HUES48 (cell line): ENCODE measurements around the gene PLA2G6.
A peak's percentile ranks its signal among the peaks of the same experiment; 100 is the strongest.
"Not testable (repeated sequence)": the region's sequence is repeated elsewhere in the genome, so short reads cannot be mapped to it uniquely, and the experiment has no call there.

Experiments
- H3K27ac ChIP-seq: one replicate; pipeline ENCODE4 v1.7.0; 2013; ENCODE audit warnings: low read depth, low read length, inconsistent platforms
- H3K27me3 ChIP-seq: 2 replicates; pipeline ENCODE4 v1.6.1; 2013; ENCODE audit warnings: mild to moderate bottlenecking, low read length; ENCODE audit not compliant: control insufficient read depth, insufficient read depth
- H3K36me3 ChIP-seq: 2 replicates; pipeline ENCODE4 v1.6.1; 2013; ENCODE audit warnings: low read length; ENCODE audit not compliant: control insufficient read depth, insufficient read depth
- H3K4me1 ChIP-seq: 2 replicates; pipeline ENCODE4 v1.6.1; 2013; ENCODE audit warnings: mild to moderate bottlenecking, low read length; ENCODE audit not compliant: control insufficient read depth, insufficient read depth
- H3K4me3 ChIP-seq: 2 replicates; pipeline ENCODE4 v1.5.1; 2013; ENCODE audit warnings: mild to moderate bottlenecking, low read depth, low read length
- H3K9ac ChIP-seq: 2 replicates; pipeline ENCODE4 v1.6.1; 2013; ENCODE audit warnings: mild to moderate bottlenecking, low read depth, low read length, moderate library complexity
- H3K9me3 ChIP-seq: 2 replicates; pipeline ENCODE4 v1.6.1; 2013; ENCODE audit warnings: low read length; ENCODE audit not compliant: control insufficient read depth, insufficient read depth

PLA2G6 gene

DNA sequence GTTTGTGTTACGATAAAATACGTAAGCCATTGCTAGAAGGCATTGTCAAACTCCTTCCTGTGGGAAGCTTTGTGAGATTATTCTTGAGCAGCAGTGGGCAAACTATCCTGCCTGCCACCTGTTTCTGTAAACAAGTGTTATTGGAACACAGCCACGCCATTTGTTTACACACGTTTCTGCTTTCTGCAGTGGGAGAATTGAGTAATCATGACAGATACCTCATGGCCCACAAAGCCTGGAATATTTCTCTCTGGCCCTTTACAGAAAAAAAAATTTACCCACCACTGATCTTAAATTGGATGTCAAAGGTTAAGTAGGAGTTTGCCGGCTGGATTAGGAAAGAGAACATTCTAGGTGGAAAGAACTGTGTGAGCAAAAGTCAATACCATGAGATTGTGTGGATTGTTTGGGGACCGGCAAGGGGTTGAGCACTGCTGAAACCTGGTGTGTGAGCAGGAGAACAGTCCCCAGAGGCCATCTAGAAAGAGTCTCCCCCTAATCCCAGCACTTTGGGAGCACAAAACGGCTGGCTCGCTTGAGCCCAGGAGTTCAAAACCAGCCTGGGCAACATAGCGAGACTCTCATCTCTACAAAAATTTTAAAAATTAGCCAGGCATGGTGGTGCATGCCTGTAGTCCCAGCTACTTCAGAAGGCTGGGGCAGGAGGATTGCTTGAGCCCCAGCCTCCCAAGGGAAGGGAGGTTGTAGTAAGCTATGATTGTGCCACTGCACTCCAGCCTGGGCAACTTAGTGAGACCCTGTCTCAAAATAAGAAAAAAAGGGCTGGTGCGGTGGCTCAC lies 6.0 kb upstream of the PLA2G6 start:
- Histone ChIP-seq H3K9me3 (no peaks in the 10 kb centered on the region), H3K27me3 (peaks cover 8% of the 10 kb centered on the region), H3K4me1 (no peaks in the 10 kb centered on the region), H3K9ac (no peak overlapping the region), H3K27ac (no peak overlapping the region), H3K36me3 (no peaks in the 10 kb centered on the region), H3K4me3 (no peak overlapping the region)

DNA sequence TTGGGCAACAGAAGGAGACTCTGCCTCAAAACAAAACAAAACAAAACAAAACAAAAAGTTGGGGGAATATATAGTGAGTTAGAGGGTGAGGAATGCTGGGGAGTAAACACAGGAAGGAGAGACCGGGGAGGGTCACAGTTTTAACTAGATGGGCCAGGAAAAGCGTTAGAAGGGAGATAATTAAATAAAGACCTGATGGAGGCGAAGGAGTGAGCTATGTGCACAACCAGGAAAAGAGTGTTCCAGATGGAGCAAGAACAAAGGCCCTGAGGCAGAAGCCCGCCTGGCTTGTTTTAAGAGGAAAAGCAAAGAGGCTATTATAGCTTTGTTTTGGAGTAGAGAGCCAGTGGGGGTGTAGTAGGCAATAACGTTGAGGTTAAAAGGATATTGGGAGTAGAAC lies 4.8 kb upstream of the PLA2G6 start:
- Histone ChIP-seq H3K4me3 (no peak overlapping the region), H3K4me1 (peaks cover 4% of the 10 kb centered on the region), H3K27ac (no peak overlapping the region)

DNA sequence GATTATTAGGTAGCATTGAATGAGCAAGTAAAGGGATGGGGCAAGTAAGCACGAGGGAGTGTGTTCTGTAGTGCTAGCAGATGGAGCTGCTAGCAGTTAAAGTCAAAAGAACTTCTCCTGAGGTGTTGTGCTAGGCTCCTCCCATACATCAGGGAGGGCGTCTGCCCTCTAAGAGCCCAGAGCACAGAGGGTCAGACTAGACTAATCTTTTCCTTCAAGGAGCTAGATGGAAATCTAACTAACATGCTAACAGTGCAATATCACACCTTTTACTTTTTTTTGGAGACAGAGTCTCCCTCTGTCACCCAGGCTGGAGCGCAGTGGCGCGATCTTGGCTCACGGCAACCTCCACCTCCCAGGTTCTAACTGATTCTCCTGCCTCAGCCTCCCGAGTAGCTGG lies 3.2 kb upstream of the PLA2G6 start:
- Histone ChIP-seq H3K27me3 (no peaks in the 10 kb centered on the region), H3K27ac (no peak overlapping the region), H3K4me3 (no peak overlapping the region), H3K9ac (no peak overlapping the region), H3K9me3 (no peaks in the 10 kb centered on the region), H3K36me3 (no peaks in the 10 kb centered on the region), H3K4me1 (peaks cover 18% of the 10 kb centered on the region)

More for the DNA sequence above, 4.8 kb upstream of the PLA2G6 start:
- Histone ChIP-seq H3K36me3 (no peaks in the 10 kb centered on the region), H3K27me3 (no peaks in the 10 kb centered on the region), H3K9ac (no peak overlapping the region), H3K9me3 (no peaks in the 10 kb centered on the region)

DNA sequence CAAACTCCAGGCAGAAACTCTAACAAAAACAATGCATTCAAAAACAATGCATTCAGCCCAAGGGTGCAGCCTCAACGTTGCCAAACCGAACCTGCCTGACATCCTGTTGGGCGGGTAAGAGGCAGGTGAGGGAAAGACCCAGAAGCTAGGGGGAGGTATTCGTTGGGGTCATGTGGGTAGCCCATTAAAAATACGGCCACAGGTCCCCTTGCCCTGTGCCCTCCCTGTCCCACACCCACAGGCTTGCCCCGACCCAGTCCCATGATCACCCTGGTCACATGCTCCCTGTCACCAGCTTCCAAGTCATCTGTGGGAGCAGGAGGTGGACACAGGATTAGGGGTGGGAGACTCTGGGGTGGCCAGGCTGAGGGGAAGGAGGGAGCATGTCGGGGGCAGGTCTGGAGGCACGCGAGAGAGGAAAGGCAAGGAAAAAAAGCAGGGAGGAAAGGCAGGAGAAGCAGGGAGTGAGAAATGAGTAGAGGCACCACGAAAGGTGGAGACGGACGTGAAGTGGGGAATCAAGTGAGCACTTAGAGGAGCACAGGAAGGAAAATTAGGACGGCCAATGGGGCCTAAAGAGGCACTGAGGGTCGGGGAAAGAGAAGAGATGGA lies 683 bp downstream of the PLA2G6 start:
- Histone ChIP-seq H3K4me3 (peak overlapping the region; percentile 76), H3K27ac (peak overlapping the region; percentile 92), H3K27me3 (no peaks in the 10 kb centered on the region)

DNA sequence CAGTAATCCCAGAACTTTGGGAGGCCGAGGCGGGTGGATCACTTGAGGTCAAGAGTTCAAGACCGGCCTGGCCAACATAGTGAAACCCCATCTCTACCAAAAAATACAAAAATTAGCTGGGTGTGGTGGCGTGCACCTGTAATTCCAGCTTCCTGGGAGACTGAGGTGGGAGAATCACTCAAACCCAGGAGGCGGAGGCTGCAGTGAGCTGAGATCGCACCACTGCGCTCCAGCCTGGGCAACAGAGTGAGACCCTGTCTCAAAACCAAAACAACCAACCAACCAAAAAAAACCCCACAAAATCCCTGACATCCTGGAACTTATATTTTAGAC lies 3.1 kb downstream of the PLA2G6 start:
- not testable (repeated sequence) for H3K9ac ChIP-seq, H3K9me3 ChIP-seq, H3K36me3 ChIP-seq, H3K4me3 ChIP-seq, H3K27me3 ChIP-seq
- peak overlapping the region; percentile 83 for H3K27ac ChIP-seq
- peaks cover 26% of the 10 kb centered on the region for H3K4me1 ChIP-seq

More for the DNA sequence above, 683 bp downstream of the PLA2G6 start:
- H3K9ac ChIP-seq: peak overlapping the region; percentile 92
- no peaks in the 10 kb centered on the region for H3K9me3 ChIP-seq
- no peaks in the 10 kb centered on the region for H3K36me3 ChIP-seq
- H3K4me1 ChIP-seq: peaks cover 26% of the 10 kb centered on the region

DNA sequence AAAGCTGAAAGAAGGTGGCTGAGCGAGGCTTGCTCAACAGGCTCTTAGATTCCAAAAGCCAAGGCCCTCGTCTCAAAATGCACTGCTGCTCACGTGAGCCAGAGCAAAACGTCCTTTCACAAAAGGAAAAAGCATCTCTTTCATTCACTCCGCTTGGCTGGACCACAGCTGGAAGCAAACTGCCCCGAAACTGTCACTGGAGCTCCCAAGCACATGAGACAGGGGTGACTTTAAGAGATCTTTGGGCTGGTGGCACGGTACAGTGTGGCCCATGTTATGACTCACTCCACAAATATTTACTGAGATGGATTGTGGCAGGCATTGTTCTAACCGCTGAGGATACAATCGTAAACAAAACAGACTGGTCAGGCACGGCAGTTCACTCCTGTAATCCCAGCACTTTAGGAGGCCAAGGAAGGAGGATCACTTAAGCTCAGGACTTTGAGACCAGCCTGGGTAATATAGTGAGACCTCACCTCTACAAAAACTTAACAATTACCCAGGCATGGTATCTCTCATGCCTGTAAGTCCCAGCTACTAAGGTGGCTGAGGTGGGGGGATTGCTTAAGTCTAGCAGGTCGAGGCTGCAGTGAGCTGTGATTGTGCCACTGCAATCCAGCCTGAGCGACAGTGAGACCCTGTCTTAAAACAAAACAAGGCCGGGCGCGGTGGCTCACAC lies 3.6 kb downstream of the PLA2G6 start:
- H3K4me3 ChIP-seq: no peak overlapping the region
- H3K9ac ChIP-seq: no peak overlapping the region; the same call in 1 of the 2 replicates
- no peaks in the 10 kb centered on the region for H3K36me3 ChIP-seq
- H3K27ac ChIP-seq: peak overlapping the region; percentile 83
- H3K27me3 ChIP-seq: no peaks in the 10 kb centered on the region
- H3K9me3 ChIP-seq: no peaks in the 10 kb centered on the region
- H3K4me1 ChIP-seq: peaks cover 26% of the 10 kb centered on the region

DNA sequence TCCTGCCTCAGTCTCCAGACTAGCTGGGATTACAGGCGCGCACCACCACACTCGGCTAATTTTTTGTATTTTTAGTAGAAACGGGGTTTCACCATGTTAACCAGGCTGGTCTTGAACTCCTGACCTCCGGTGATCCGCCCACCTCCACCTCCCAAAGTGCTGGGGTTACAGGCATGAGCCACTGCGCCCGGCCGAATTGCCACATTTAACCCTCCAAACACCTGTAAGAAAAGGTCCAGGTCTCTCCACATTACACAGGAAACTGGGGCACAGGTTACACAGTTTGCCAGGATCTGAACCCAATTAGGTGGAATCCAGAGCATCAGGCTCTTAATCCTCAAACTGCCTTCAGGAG lies 4.1 kb downstream of the PLA2G6 start:
- not testable (repeated sequence) for H3K9ac ChIP-seq, H3K4me3 ChIP-seq, H3K36me3 ChIP-seq, H3K27me3 ChIP-seq, H3K9me3 ChIP-seq
- Histone ChIP-seq H3K4me1 (peaks cover 26% of the 10 kb centered on the region), H3K27ac (peak overlapping the region; percentile 83)

DNA sequence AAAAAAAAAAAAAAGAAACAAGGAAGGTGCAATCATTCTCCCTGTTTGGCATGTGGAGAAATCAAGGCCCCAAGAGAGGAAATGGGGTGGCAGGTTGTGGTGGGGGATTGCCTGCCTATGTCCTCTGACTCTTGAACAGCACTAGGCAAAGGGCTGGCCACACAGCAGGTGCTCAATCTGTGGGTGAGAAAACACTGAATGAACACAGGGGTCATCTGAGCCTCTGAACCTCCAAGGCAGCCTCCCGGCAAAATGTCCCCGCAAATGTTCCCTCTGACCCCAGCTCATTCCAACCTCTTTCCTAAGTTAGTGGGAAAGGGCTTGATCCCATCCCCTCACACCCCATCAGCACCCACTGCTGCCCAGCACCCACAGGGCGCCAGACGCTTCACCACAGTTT lies 4.6 kb downstream of the PLA2G6 start:
- no peaks in the 10 kb centered on the region for H3K27me3 ChIP-seq
- H3K4me1 ChIP-seq: peaks cover 24% of the 10 kb centered on the region
- H3K9me3 ChIP-seq: no peaks in the 10 kb centered on the region
- no peak overlapping the region for H3K9ac ChIP-seq
- no peak overlapping the region for H3K4me3 ChIP-seq
- no peaks in the 10 kb centered on the region for H3K36me3 ChIP-seq
- H3K27ac ChIP-seq: no peak overlapping the region

DNA sequence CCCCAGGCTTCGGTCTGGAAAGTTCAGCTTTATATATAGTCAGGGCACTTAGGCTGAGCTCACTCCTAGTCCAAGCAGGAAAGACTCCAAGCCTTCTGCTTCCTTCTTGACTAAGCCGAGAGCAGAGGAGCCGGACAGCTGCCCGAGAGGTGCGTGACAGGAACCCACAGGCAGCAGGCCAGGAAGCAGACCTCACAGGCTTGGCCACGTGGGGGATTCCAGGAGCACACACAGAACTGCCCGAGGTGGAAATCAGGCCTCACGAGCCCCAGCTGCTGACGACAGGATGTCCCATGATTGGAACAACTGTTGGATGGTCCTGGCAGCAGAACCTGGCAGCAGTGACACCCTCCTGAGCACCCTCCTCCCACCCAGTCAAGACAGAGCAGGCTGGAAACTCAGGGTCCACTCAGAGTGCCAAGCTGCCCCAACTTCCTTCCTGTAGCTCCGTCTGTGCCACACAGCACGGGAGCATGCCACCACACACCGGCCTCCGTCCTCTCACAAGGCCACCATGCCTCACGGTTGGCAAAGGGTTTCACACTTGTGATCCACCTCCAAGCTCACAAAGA lies 5.4 kb downstream of the PLA2G6 start:
- H3K27ac ChIP-seq: no peak overlapping the region

DNA sequence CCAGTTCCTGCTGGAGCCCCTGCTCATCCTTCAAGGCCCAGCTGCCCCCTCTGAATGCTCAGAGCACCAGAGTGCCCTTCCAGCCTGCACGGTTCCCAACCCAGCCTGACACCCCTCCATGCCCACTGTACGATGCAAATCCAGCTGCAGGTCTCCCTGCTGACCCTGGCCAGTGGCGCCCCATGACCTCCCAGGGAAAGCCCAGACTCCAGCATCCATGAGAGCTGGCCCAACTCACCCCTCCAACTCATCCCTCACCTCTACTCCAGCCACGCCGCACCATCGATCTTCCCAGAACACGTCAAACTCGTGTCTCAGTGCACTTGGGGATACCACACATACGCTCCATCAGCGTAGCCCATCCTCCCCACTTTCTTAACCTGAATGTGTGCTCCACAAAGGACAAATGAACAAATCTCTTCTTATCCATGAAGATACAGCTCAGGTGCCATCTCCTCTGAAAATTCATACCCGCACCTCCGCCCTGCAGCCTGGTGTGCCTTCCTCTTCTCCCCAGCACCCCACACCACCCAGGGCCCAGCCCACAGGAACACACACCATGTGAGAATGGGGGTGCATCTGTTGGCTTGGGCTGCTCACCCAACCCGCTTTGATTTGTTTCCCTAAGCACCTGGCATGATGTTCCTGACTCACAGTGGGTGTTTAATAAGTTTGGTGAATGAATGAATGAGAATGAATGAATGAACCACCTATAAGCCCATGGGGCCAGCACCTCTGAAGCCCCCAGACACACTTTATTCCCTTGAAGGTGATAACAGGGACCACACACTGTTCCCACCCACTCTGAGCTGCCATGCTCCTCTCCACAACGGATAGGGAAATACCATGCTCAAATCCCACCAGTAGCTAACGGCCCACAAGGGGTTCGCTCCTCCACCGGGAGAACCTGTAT lies 6.2 kb downstream of the PLA2G6 start:
- Histone ChIP-seq H3K4me3 (no peak overlapping the region), H3K27me3 (no peaks in the 10 kb centered on the region), H3K4me1 (peaks cover 12% of the 10 kb centered on the region), H3K9me3 (no peaks in the 10 kb centered on the region), H3K27ac (no peak overlapping the region), H3K9ac (no peak overlapping the region), H3K36me3 (no peaks in the 10 kb centered on the region)

More for the DNA sequence above, 5.4 kb downstream of the PLA2G6 start:
- peaks cover 20% of the 10 kb centered on the region for H3K4me1 ChIP-seq
- no peaks in the 10 kb centered on the region for H3K9me3 ChIP-seq
- no peaks in the 10 kb centered on the region for H3K36me3 ChIP-seq
- H3K9ac ChIP-seq: no peak overlapping the region
- no peak overlapping the region for H3K4me3 ChIP-seq
- no peaks in the 10 kb centered on the region for H3K27me3 ChIP-seq
